Vagina (tissue), 2 donors: ENCODE results near the gene TENT4A. TPM values are rescaled to one million over a fixed set of nuclear protein-coding genes. Genes with fewer than 3 reads are reported as not detected.

Experiments used
- DNase-seq, 2 donors: peaks; one replicate each; pipeline ENCODE4 v3.0.0-alpha.2; 2017; ENCODE audit errors: extremely low spot score in 2 of 2
- H3K27ac ChIP-seq: fragments of 200-600 bp; sonication (generic); one replicate; pipeline ENCODE4 v1.5.1; 2019
- H3K27me3 ChIP-seq: fragments of 200-600 bp; sonication (generic); one replicate; pipeline ENCODE4 v1.5.1; 2019
- H3K36me3 ChIP-seq, 2 donors: fragments of 200-600 bp; sonication (generic); one replicate each; pipeline ENCODE4 v1.5.1; 2017 to 2019
- H3K4me1 ChIP-seq: fragments of 200-600 bp; sonication (generic); one replicate; pipeline ENCODE4 v1.5.1; 2019
- H3K4me3 ChIP-seq, 2 donors: fragments of 200-600 bp; sonication (generic); 1 replicate in 1 of 2; 2 replicates in 1 of 2; pipeline ENCODE4 v1.5.1; 2016 to 2019
- H3K9me3 ChIP-seq: fragments of 200-600 bp; sonication (generic); one replicate; pipeline ENCODE4 v1.5.1; 2019
- POLR2A ChIP-seq, 2 donors: fragments of 450-650 bp; IDR thresholded peaks; one replicate each; pipeline ENCODE4 v1.6.1; 2017; ENCODE audit warnings: antibody characterized with exemption in 2 of 2, mild to moderate bottlenecking in 2 of 2, moderate library complexity in 2 of 2
- POLR2AphosphoS5 ChIP-seq, 2 donors: sonication (generic); formaldehyde crosslinking; IDR thresholded peaks; one replicate each; pipeline ENCODE4 v1.9.0; 2017; ENCODE audit warnings: antibody characterized with exemption in 2 of 2, mild to moderate bottlenecking in 2 of 2, low read depth in 1 of 2; ENCODE audit not compliant: insufficient read depth in 1 of 2
- intact Hi-C: fragments of 100-400 bp; cut with DNase I; formaldehyde crosslinking; loops from one replicate; pipeline ENCODE4 v1.15.1; 2023
- total RNA-seq: library from RNA; depleted of rRNA; stranded (reverse); fragments of >200 nt; gene quantifications from one replicate; pipeline ENCODE4 v1.2.3, GENCODE V29; 2016
- TF ChIP-seq, protein P1 (sequence below), 3 experiments: fragments of 450-650 bp in 2 of 3; fragments of 200-600 bp in 1 of 3; sonication (generic) in 1 of 3; IDR thresholded peaks; one replicate each; pipeline ENCODE4 v1.5.1; 2017 to 2019; ENCODE audit warnings: antibody characterized with exemption in 3 of 3, mild to moderate bottlenecking in 2 of 3, moderate library complexity in 2 of 3

Gene TENT4A
- total RNA-seq, 1 donor from 2014 or later = 38.1 TPM

DNA sequence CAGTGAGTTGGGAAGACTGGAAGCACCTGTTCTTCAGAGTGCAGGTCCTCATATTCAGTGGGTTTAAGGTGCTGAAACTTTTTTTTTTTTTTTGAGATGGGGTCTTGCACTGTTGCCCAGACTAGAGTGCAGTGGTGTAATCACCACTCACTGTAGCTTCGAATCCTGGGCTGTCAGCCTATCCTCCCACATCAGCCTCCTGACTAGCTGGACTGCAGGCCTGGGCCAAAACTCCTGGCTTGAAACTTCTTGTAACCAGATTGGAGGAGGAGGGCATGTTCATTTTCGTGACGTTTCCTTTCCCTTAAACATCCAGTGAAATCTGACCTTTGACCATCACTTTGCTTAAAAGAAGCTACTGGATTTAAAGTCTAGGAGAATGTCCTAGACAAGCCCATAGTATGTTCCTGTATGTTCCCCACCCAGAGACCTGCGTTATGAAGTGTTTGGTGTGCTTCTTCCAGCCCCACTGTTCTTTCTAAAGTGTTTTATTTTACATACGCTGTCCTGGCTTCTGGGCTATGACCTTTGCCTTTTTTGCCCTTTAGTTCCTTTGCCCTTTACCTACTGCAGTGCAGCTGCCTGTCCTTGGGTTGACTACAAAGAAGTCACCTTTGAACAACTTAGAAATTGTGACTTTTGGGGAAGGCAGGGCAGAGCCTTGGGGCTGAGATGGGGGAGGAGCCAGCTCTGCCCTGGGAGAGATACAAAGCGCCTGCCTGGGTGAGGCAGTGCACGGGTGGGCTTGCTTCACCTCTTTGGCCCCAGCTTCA lies 18.4 kb downstream of the TENT4A start:
- DNase-seq = no peak
- H3K4me3 ChIP-seq = no peak overlapping the region
- H3K27ac ChIP-seq = no peak overlapping the region
- peaks cover 89% of the 10 kb centered on the region for H3K4me1 ChIP-seq
- intact Hi-C loops = no loop called here
- H3K27me3 ChIP-seq = no peaks in the 10 kb centered on the region
- no peaks in the 10 kb centered on the region for H3K36me3 ChIP-seq
- TF ChIP-seq POLR2A (IDR thresholded peaks at IDR 0.05) (no peak), POLR2AphosphoS5 (IDR thresholded peaks at IDR 0.05; ENCODE audit: insufficient read depth in 1 of 2, low read depth in 1 of 2) (no peak)
- TF ChIP-seq, protein P1, sequence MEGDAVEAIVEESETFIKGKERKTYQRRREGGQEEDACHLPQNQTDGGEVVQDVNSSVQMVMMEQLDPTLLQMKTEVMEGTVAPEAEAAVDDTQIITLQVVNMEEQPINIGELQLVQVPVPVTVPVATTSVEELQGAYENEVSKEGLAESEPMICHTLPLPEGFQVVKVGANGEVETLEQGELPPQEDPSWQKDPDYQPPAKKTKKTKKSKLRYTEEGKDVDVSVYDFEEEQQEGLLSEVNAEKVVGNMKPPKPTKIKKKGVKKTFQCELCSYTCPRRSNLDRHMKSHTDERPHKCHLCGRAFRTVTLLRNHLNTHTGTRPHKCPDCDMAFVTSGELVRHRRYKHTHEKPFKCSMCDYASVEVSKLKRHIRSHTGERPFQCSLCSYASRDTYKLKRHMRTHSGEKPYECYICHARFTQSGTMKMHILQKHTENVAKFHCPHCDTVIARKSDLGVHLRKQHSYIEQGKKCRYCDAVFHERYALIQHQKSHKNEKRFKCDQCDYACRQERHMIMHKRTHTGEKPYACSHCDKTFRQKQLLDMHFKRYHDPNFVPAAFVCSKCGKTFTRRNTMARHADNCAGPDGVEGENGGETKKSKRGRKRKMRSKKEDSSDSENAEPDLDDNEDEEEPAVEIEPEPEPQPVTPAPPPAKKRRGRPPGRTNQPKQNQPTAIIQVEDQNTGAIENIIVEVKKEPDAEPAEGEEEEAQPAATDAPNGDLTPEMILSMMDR (IDR thresholded peaks at IDR 0.05) = no peak
- no peaks in the 10 kb centered on the region for H3K9me3 ChIP-seq

GRCh38 chr5:6732634-6733410 lies 19.6 kb downstream of the TENT4A start:
- no peaks in the 10 kb centered on the region for H3K27me3 ChIP-seq
- TF ChIP-seq POLR2A (IDR thresholded peaks at IDR 0.05) = no peak
- no peak for TF ChIP-seq POLR2AphosphoS5 (IDR thresholded peaks at IDR 0.05; ENCODE audit: insufficient read depth in 1 of 2, low read depth in 1 of 2)
- TF ChIP-seq, protein P1 (IDR thresholded peaks at IDR 0.05) = no peak
- peak overlapping the region in 1 of 2 donors; percentile 1 for H3K4me3 ChIP-seq
- no peaks in the 10 kb centered on the region for H3K9me3 ChIP-seq
- H3K36me3 ChIP-seq = peaks cover 0 to 5% of the 10 kb centered on the region in 2 donors
- intact Hi-C loops = no loop called here
- DNase-seq = no peak
- peak overlapping the region; percentile 57 for H3K27ac ChIP-seq
- peaks cover 78% of the 10 kb centered on the region for H3K4me1 ChIP-seq

DNA sequence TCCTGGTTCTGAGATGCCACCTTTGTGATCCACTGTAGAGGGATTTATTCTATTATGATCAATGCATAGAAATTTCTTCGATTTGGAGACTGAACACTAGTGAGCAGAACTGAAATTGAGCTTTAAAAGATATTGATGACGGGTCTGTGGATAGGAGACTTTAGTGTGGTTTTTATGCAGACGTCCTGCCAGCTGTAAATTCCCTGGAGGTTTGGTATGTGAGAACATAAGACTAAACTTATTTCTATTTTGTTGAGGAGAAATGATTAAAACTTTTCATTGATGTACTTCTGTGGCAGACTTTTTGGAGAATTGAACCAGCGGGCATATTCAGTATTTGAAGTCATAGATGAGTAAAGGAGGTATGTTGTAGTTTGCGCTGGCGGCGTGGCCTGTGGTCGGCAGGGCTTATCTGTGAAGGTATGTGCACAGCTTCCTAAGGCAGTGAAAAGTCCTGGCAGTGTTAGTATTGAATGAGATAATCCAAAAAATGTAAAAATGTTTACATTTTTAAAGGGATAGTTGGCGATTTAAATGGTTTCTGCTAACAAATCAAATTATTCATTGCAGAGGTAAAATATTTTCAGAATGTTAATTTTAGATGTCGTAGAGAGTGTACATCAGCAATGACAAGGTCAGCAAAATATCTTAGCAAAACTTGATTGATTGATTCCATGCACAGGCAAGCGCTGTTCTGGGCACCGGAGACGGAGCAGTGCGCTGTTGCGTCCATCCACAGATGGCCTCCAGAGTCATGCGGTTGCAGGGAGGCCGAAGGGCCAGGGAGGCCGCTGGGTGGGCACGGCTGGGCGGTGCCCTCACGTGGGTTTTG lies 20.4 kb downstream of the TENT4A start:
- Histone ChIP-seq H3K4me3 (no peak overlapping the region), H3K27me3 (no peaks in the 10 kb centered on the region), H3K4me1 (peaks cover 70% of the 10 kb centered on the region), H3K36me3 (peaks cover 0 to 12% of the 10 kb centered on the region in 2 donors), H3K27ac (peak overlapping the region; percentile 57), H3K9me3 (no peaks in the 10 kb centered on the region)
- DNase-seq = no peak
- no peak for TF ChIP-seq POLR2AphosphoS5 (IDR thresholded peaks at IDR 0.05; ENCODE audit: insufficient read depth in 1 of 2, low read depth in 1 of 2)
- no peak for TF ChIP-seq POLR2A (IDR thresholded peaks at IDR 0.05)
- TF ChIP-seq, protein P1 (IDR thresholded peaks at IDR 0.05) = no peak
- intact Hi-C loops = no loop called here

DNA sequence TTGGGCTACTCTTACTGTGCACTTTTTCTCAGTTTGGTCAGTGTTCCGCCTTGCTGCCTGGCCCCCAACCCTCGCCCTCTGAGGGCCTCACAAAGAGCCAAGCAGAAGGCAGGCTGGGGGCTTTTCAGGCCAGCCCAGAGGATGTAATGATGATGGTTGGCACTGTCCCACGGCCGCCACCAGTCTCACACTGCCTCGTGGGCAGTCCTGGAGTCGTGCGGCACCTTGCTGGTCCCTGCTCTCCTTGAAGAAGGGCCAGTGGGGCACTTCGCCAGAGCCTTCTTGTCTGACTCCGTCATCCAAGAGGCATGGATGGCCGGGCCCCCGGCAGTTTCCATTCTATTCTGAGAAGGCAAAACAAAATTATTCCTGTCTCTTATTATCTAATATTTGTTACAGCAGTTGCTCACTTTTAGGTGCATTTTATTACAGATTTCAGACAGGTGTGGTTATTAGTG lies 21.0 kb downstream of the TENT4A start:
- no peak for DNase-seq
- Histone ChIP-seq H3K27me3 (no peaks in the 10 kb centered on the region), H3K9me3 (no peaks in the 10 kb centered on the region), H3K4me1 (peaks cover 64% of the 10 kb centered on the region), H3K36me3 (peaks cover 0 to 15% of the 10 kb centered on the region in 2 donors), H3K4me3 (no peak overlapping the region), H3K27ac (no peak overlapping the region)
- intact Hi-C loops = no loop called here
- TF ChIP-seq POLR2A (IDR thresholded peaks at IDR 0.05) (no peak), POLR2AphosphoS5 (IDR thresholded peaks at IDR 0.05; ENCODE audit: insufficient read depth in 1 of 2, low read depth in 1 of 2) (no peak)
- TF ChIP-seq, protein P1 (IDR thresholded peaks at IDR 0.05) = no peak
